HG02588 (cell line): ENCODE measurements around the gene BCAS1.
"Not testable (repeated sequence)": the region's sequence is repeated elsewhere in the genome, so short reads cannot be mapped to it uniquely, and the experiment has no call there.

ENCODE experiments used
- ATAC-seq: cut with Tn5 transposase; IDR thresholded peaks from one replicate; pipeline ENCODE4 v1.9.1; 2021; ENCODE audit warnings: mild to moderate bottlenecking, moderate library complexity; ENCODE audit not compliant: unreplicated experiment

BCAS1 gene

GRCh38 chr20:53946106-53946505, 124.3 kb downstream of the BCAS1 start:
- ATAC-seq: no peak

GRCh38 chr20:53945478-53945877, 124.9 kb downstream of the BCAS1 start:
- ATAC-seq: no peak

DNA sequence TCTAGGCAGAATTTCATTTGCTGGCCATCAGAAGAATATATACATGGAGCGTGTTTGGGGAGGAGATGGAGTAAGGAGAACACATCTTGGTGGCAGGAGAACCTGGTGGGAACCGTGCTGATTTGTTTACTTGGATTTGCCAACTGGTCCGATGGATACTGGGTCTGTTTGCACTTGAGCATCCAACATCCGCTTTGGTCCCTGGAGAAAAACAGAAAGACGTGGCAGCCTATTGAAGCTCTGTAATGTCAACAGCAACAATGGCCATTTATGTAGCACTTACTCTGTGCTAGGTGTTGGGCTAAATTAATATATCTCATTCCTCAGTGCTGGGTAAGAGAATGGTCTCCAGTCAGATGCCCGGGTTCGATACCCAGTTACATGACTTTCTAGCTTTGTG, 125.6 kb downstream of the BCAS1 start:
- ATAC-seq: no peak

- ATAC-seq: no peak
Measured at GRCh38 chr20:53943522-53944291, 126.7 kb downstream of the BCAS1 start.

GRCh38 chr20:53942973-53943372, 127.4 kb downstream of the BCAS1 start:
- no peak for ATAC-seq

DNA sequence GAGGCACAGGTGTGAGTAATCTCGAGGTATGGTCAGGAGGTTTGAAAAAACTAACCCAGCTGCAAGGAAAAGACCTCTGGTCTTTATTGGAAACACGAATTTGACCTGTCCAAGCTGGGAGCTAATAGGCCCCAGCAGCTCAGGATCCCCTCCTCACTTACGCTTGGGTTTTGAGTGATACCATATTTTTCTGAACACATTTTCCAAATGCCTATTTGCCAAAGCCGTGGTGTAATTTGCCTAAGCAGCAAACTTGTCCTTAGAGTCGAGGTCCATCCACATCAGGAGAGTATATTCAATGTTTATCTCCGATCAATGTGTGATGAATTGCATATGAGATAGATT, 128.0 kb downstream of the BCAS1 start:
- ATAC-seq: no peak

DNA sequence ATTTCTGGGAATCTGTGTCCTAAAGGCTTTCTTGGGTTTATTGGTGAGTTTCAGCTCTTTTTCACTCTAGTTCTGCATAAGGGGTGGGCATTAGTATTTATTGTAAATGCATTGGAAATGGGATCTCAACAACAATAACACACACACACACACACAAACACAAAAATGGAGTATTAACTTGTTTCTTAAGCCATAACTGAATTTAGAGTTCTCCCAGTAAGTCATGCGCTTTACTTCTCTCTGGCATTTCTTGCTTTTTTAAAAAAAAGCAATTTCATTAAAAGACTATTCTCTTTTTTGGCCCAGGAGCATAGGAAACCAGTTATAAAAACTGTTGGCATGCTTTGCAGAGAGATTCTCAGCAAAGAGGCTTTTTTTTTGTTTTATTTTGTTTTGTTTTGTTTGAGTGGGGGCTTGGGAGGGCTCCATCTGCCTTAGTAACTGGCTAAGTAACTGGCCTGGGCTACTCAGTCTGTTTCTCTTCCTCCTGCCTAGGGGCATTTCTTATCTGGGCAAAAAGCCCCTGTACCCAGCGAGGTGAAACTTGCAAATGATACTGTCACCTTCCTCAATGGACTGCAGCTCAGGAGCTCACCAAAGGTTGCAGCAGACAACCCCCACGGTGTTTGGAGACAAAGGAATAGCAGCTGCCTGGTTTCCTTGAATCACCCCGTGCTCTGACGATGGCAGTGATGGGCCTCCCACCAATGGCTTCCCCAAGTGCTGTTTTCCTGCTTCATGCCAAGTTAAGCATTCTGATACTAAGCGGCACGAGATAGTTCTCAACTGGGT, 128.5 kb downstream of the BCAS1 start:
- peak; percentile 57 for ATAC-seq

- ATAC-seq: no peak
Measured at GRCh38 chr20:53940907-53941545, 129.4 kb downstream of the BCAS1 start.

DNA sequence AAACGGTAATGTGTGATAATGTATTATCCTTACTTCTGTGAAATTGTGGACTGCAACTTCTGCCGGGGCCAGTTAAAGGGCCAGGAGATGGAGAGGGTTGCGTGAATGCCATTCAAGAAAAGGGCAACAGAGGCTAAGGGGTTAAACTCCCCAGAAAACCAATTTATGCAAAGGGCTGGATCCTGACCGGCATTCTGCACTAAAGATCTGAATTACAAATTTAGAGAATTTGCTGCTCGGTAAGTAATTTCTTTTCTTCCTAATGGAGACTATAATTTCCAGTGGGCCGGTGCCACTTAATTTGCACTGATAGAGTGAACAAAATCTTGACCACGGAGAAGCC, 130.1 kb downstream of the BCAS1 start:
- no peak for ATAC-seq

GRCh38 chr20:53939572-53940359, 130.6 kb downstream of the BCAS1 start:
- peak; percentile 59 for ATAC-seq

- no peak for ATAC-seq
Measured at GRCh38 chr20:53939190-53939571, 131.2 kb downstream of the BCAS1 start.

DNA sequence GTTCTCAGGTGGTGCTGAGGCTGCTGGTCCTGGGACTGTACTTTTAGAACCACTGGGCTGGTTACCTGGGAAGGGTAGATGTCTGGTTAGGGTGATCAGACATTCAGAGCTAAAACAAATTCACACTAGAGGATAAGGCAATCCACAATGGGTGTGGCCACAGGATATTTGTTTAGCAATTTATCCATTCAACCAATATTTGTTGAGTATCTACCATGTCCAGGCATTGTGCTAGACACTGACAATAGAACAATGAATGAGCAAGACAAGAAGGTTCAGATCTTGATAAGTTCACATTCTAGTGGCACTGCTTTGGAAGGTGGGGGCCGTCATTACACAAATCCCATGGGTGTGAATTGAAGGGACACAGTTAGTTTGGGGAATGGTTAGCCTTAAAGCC, 131.7 kb downstream of the BCAS1 start:
- ATAC-seq: no peak

- no peak for ATAC-seq
Measured at GRCh38 chr20:53937929-53938367, 132.4 kb downstream of the BCAS1 start.

- no peak for ATAC-seq
Measured at GRCh38 chr20:53937339-53937741, 133.1 kb downstream of the BCAS1 start.

DNA sequence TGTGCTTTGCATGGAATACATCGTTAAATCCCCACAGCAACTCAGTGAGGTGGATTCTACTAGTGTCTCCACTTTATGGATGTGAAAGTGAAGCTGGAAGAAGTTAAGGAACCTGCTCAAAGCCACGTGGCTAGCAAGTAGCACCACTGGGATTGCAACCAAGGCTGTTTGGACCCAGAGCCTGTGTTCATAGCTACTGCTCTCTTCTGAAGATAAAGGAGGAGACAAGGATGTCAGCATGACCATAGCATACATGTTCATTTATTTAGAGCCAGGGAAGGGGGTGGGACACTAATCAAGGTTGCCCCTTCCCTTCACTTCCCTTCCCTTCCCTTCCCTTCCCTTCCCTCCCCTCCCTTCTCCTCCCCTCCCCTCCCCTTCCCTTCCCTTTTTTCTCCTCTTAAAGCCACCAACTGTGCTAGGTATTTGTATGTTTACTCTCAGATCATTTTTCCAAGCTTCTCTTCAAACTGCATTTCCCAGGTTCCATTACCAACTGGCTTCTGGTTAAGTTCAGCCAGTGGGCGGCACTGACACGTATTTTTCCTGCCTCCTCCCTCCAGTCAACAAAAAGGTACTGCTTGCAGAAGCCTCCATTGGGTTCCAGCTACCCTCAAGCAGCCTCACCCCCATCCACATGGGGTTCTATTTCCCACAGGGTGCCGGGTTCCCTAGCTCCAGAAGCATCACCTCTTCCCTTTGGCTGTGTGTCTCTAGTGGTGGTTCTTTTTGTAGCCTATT, 134.9 kb downstream of the BCAS1 start:
- no peak for ATAC-seq

DNA sequence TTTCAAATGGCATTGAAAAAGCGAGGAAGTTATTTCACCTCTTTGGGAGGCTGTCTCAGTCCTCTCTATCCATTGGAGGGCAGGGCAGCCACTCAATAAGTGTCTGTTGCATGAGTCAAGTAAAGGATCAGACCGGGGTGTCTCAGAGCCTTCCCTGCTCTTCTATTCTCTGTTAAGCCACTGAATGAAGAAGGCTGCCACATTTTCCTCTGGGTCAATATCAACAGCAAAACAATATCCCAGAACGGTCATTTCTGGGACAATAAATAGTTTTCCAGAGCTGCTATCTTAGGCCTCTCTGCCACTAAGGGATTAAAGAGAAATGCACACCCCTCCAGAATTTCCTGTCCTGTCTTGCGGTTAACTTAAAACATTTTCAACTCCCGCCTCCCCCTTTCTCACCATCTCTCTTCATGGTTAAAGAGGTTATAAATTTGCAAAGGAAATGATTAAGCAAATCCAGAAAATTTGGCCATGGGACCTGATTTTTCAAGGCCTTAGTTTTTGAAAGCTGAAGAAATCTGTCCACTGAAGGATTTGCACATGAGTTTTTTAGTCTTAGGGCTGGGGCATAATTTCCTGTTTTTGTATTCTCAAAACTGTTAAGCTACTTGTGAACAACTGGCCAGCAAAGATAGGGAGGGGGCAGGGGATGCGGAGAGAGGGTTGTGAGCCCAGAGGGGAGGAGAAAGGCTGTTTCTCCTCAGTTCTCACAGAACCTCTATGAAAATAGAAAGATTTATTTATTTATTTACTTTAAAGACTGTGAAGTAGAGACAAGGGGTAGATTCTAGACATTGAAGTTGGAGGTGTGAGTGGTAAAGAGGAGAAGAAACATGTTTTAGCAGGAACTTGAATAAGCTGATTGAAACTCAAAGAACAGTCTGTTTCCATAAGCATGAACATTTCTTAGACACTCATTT, 135.7 kb downstream of the BCAS1 start:
- peak; percentile 34 for ATAC-seq

GRCh38 chr20:53933232-53933846, 137.1 kb downstream of the BCAS1 start:
- ATAC-seq: no peak

- not testable (repeated sequence) for ATAC-seq
Measured at GRCh38 chr20:53932655-53933192, 137.7 kb downstream of the BCAS1 start.

GRCh38 chr20:53931597-53931996, 138.8 kb downstream of the BCAS1 start:
- ATAC-seq: no peak
